A673 (cell line): ENCODE data around the gene METTL23.
"Not testable (repeated sequence)": the region's sequence is repeated elsewhere in the genome, so short reads cannot be mapped to it uniquely, and the experiment has no call there.

Source experiments
- EZH2 ChIP-seq: fragments of 200-600 bp; sonication (generic); IDR thresholded peaks from 2 replicates; pipeline ENCODE4 v1.6.1; 2017; ENCODE audit warnings: borderline replicate concordance, low read depth, mild to moderate bottlenecking, mixed read lengths, antibody characterized with exemption, low read length; ENCODE audit not compliant: poor library complexity, severe bottlenecking
- TF ChIP-seq, protein P1 (sequence below): fragments of 300-800, 200-600 bp; sonication (generic); conservative IDR thresholded peaks from 2 replicates; pipeline ENCODE4 v1.5.1; 2017; ENCODE audit warnings: low read depth, mild to moderate bottlenecking, antibody characterized with exemption, low read length, moderate library complexity, mixed read lengths

- not testable (repeated sequence) for TF ChIP-seq EZH2
- TF ChIP-seq, protein P1, sequence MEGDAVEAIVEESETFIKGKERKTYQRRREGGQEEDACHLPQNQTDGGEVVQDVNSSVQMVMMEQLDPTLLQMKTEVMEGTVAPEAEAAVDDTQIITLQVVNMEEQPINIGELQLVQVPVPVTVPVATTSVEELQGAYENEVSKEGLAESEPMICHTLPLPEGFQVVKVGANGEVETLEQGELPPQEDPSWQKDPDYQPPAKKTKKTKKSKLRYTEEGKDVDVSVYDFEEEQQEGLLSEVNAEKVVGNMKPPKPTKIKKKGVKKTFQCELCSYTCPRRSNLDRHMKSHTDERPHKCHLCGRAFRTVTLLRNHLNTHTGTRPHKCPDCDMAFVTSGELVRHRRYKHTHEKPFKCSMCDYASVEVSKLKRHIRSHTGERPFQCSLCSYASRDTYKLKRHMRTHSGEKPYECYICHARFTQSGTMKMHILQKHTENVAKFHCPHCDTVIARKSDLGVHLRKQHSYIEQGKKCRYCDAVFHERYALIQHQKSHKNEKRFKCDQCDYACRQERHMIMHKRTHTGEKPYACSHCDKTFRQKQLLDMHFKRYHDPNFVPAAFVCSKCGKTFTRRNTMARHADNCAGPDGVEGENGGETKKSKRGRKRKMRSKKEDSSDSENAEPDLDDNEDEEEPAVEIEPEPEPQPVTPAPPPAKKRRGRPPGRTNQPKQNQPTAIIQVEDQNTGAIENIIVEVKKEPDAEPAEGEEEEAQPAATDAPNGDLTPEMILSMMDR, result not testable (repeated sequence)
Measured at GRCh38 chr17:76745785-76746184, 19.1 kb downstream of the METTL23 start.
